AG09309 (cell line): Measurements from ENCODE around the gene SLC7A9.

Experiments used
- DNase-seq: peaks from one replicate; pipeline ENCODE4 v3.0.0-alpha.2; 2010; ENCODE audit warnings: low read depth
- H3K4me3 ChIP-seq: 2 replicates; pipeline ENCODE4 v1.5.1; 2011; ENCODE audit warnings: mild to moderate bottlenecking, low read depth, low read length, moderate library complexity; ENCODE audit not compliant: control insufficient read depth
- TF ChIP-seq, protein P1 (sequence below): IDR thresholded peaks from 2 replicates; pipeline ENCODE4 v1.5.1; 2011; ENCODE audit warnings: mild to moderate bottlenecking, low read depth, low read length, inconsistent platforms; ENCODE audit not compliant: insufficient read depth, control insufficient read depth; ENCODE audit errors: missing control alignments

Gene SLC7A9

DNA sequence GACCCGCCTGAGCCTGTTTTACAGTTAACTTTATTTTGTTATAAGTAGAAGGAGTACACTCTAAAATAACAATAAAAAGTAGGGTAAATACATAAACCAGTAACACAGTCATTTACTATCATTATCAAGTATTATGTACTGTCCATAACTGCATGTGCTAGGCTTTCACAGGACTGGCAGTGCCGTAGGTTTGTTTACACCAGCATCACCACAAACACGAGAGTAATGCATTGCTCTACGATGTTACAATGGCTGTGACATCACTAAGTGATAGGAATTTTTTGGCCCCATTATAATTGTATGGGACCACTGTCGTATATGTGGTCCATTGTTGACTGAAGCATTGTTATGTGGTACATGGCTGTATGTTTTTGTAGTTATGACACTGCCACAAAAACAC, 41.3 kb upstream of the SLC7A9 start:
- TF ChIP-seq, protein P1, sequence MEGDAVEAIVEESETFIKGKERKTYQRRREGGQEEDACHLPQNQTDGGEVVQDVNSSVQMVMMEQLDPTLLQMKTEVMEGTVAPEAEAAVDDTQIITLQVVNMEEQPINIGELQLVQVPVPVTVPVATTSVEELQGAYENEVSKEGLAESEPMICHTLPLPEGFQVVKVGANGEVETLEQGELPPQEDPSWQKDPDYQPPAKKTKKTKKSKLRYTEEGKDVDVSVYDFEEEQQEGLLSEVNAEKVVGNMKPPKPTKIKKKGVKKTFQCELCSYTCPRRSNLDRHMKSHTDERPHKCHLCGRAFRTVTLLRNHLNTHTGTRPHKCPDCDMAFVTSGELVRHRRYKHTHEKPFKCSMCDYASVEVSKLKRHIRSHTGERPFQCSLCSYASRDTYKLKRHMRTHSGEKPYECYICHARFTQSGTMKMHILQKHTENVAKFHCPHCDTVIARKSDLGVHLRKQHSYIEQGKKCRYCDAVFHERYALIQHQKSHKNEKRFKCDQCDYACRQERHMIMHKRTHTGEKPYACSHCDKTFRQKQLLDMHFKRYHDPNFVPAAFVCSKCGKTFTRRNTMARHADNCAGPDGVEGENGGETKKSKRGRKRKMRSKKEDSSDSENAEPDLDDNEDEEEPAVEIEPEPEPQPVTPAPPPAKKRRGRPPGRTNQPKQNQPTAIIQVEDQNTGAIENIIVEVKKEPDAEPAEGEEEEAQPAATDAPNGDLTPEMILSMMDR, result no peak
- no peak overlapping the region for H3K4me3 ChIP-seq
- no peak for DNase-seq

- DNase-seq, result no peak
- H3K4me3 ChIP-seq, result no peak overlapping the region
- TF ChIP-seq, protein P1, result no peak
Observed at GRCh38 chr19:32910094-32910493, 40.5 kb upstream of the SLC7A9 start.

- TF ChIP-seq, protein P1, result no peak
- H3K4me3 ChIP-seq, result no peak overlapping the region
- DNase-seq, result no peak
Observed at GRCh38 chr19:32909257-32909656, 39.7 kb upstream of the SLC7A9 start.

DNA sequence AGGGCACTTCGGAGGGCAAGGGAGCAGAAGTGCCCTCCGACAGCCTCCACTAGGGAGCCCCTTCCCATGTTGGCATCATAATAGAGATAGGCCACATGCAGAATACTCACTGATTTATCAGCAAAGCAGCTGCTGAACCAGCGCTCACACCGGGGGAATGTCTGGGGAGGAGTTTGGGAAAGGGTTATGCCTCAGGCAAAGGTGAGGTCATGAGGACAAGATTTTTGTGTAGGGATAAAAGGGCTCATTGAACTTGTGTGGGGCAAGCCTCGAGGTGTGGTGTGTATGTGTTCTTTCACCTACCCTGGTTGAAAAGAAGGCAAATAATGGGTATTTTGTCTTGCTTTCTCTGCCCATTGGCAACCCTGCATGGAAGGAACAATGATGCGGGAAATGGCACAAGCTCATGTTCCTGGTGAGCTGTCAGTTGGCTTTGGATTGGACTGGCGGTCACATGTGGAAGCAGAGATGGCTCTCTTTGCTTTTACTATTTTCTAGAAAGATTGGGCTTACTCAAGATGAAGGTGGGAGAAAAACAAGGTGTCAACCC, 39.1 kb upstream of the SLC7A9 start:
- no peak overlapping the region for H3K4me3 ChIP-seq
- TF ChIP-seq, protein P1, result no peak
- DNase-seq, result no peak

- DNase-seq, result no peak
- H3K4me3 ChIP-seq, result no peak overlapping the region
- TF ChIP-seq, protein P1, result no peak
Observed at GRCh38 chr19:32902448-32902847, 32.9 kb upstream of the SLC7A9 start.

DNA sequence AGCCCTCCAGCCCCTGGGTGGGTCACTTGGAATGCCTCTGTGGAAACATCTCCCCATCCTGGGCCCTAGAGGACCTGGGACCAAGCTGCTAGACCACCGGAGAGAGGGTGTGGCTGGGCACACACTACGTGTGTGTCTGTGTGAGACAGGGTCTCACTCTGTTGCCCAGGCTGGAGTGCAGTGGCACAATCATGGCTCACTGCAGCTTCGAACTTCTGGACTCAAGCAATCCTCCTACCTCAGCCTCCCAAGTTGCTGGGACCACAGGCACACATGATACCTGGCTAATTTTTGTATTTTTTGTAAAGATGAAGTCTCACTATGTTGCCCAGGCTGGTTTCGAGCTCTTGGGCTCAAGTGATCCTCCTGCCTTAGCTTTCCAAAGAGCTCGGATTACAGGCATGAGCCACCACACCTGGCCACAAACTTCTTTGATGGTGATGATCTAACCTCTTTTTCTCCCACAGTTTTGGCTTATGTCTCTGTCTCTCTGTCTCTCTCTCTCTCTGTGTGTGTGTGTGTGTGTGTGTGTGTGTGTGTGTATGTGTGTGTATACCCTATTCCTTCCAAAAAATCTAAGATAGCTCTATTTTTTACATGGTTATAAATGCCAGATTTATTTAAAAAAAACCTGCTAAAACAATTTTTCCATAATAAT, 32.1 kb upstream of the SLC7A9 start:
- no peak overlapping the region for H3K4me3 ChIP-seq
- TF ChIP-seq, protein P1, result no peak
- no peak for DNase-seq
